DOHH2 (cell line): ENCODE measurements around the gene DXO.
"Not testable (repeated sequence)": the region's sequence is repeated elsewhere in the genome, so short reads cannot be mapped to it uniquely, and the experiment has no call there.

Experiments
- EZH2phosphoT487 ChIP-seq: fragments of 200-600 bp; sonication (generic); IDR thresholded peaks from 2 replicates; pipeline ENCODE4 v1.6.1; 2017; ENCODE audit warnings: borderline replicate concordance, mild to moderate bottlenecking, antibody characterized with exemption, low read length, moderate library complexity, mixed read lengths
- TF ChIP-seq, protein P1 (sequence below): fragments of 200-600 bp; sonication (generic); IDR thresholded peaks from one replicate; pipeline ENCODE4 v1.5.1; 2014; ENCODE audit warnings: antibody characterized with exemption, mild to moderate bottlenecking, low read depth, low read length; ENCODE audit not compliant: poor library complexity, severe bottlenecking

DNA sequence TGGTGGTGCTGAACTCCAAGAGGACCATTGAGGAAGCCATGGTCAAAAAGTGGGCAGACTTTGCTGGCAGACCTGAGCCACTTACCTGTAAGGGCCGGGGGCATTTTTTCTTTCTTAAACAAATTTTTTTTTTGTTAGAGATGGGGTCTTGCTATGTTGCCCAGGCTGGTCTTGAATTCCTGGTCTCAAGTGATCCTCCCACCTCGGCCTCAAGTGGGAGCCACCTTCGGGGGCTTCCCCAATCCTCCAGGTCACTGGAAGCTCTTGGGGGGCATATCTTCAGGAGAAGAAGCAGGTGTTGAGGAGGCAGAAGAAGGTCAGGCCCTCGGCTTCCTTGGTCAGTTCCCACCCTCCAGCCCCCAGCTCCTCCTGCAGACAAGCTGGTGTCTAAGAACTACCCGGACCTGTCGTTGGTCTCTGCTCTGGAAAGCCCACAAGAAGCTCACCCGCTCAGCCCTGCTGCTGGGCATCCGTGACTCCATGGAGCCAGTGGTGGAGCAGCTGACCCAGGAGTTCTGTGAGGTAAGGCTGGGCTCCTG, 34.1 kb upstream of the DXO start:
- TF ChIP-seq, protein P1, sequence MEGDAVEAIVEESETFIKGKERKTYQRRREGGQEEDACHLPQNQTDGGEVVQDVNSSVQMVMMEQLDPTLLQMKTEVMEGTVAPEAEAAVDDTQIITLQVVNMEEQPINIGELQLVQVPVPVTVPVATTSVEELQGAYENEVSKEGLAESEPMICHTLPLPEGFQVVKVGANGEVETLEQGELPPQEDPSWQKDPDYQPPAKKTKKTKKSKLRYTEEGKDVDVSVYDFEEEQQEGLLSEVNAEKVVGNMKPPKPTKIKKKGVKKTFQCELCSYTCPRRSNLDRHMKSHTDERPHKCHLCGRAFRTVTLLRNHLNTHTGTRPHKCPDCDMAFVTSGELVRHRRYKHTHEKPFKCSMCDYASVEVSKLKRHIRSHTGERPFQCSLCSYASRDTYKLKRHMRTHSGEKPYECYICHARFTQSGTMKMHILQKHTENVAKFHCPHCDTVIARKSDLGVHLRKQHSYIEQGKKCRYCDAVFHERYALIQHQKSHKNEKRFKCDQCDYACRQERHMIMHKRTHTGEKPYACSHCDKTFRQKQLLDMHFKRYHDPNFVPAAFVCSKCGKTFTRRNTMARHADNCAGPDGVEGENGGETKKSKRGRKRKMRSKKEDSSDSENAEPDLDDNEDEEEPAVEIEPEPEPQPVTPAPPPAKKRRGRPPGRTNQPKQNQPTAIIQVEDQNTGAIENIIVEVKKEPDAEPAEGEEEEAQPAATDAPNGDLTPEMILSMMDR = not testable (repeated sequence)
- not testable (repeated sequence) for TF ChIP-seq EZH2phosphoT487
